Activated CD4-positive, alpha-beta T cell treated with anti-CD3 and anti-CD28 coated beads, Interleukin-2, amount 10 ng/mL, durations not matched to agents 24 days and 14 days (primary cell): ENCODE measurements around the gene PTPRN2. TPM values are rescaled to one million over a fixed set of nuclear protein-coding genes. Genes with fewer than 3 reads are reported as not detected.
"Not testable (repeated sequence)": the region's sequence is repeated elsewhere in the genome, so short reads cannot be mapped to it uniquely, and the experiment has no call there.

Experiments
- DNase-seq: peaks from one replicate; pipeline ENCODE4 v3.0.0; 2022
- H3K27ac Mint-ChIP-seq: one replicate; pipeline ENCODE4 v1.8.0; 2022; ENCODE audit warnings: mild to moderate bottlenecking, mixed read lengths
- H3K27me3 Mint-ChIP-seq: one replicate; pipeline ENCODE4 v1.8.0; 2022; ENCODE audit warnings: mixed read lengths
- H3K36me3 Mint-ChIP-seq: one replicate; pipeline ENCODE4 v1.8.0; 2022; ENCODE audit warnings: low read depth, mild to moderate bottlenecking, mixed read lengths
- H3K4me1 Mint-ChIP-seq: one replicate; pipeline ENCODE4 v1.8.0; 2021; ENCODE audit warnings: mixed read lengths
- H3K4me3 Mint-ChIP-seq: one replicate; pipeline ENCODE4 v1.8.0; 2022; ENCODE audit warnings: mild to moderate bottlenecking, moderate library complexity, mixed read lengths
- H3K9me3 Mint-ChIP-seq: one replicate; pipeline ENCODE4 v1.8.0; 2021; ENCODE audit warnings: mixed read lengths
- intact Hi-C: fragments of 100-400 bp; cut with micrococcal nuclease; formaldehyde crosslinking; loops from one replicate; pipeline ENCODE4 v1.15.1; 2023
- total RNA-seq: library from RNA; stranded (reverse); gene quantifications from 2 replicates; pipeline ENCODE4 v1.2.3, GENCODE V29; 2022

PTPRN2 gene
- total RNA-seq, 1 donor from 2014 or later, result 0.33 TPM

DNA sequence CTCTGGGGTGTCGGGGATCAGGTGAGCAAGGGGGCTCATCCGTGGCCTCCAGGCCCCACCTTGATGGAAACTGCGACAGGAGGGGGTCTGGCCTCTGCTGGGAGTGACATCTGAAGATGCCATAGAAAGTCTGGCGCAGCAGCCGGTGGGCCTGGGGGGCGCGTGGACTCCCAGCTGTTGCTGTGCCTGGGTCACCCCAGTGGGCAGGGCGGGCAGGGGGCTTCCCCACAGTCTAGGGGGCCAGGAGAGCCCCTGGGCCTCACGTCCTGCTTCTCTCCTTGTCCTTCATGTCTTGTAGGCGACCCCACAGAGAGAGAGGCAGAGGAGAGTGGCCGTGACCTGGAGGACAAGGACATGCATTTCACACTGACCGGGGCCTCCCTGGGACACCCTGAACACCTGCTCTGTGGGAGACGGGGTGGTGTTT lies 800.3 kb downstream of the PTPRN2 start:
- H3K9me3 Mint-ChIP-seq, result no peaks in the 10 kb centered on the region
- no peaks in the 10 kb centered on the region for H3K36me3 Mint-ChIP-seq
- H3K27me3 Mint-ChIP-seq, result no peaks in the 10 kb centered on the region
- H3K4me3 Mint-ChIP-seq, result no peak overlapping the region
- H3K27ac Mint-ChIP-seq, result no peak overlapping the region
- DNase-seq, result no peak
- H3K4me1 Mint-ChIP-seq, result no peaks in the 10 kb centered on the region
- intact Hi-C loops, result no loop called here

DNA sequence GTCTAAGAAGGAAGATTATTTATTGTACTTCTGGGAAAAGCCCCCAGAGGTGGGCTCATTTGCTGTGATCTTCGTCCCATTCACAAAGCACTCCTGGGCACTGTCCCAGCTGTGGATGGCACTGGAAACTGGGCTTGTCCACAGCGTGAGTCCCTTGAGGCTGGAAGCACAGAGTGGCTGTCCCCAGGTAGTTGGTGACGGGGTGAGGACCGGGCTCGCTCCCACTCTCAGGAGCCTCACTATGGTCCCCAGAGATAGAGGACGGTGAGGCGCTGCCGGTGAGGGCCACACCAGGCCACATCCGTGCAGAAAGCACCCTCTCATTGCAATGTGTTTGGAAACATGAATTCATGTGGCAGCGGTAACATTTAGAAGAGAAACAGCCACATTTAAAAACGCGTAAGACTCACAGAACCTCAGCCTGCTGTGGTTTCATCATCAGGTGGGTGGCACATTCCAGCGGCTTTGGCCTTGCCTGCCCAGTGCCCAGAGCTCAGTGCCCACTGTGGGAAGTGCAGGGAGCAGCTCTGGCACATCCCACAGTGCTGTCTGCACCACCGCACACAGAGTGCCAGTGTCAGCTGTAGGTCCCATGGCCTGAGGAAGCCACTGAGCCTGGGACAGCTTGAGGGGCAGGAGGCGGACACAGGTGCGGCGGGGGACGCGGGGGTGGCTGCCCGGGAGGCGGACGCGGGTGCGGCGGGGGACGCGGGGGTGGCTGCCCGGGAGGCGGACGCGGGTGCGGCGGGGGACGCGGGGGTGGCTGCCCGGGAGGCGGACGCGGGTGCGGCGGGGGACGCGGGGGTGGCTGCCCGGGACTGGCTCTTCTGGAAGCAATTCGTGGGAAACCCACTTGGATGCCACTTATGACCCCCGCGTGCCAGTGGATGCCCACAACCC lies 801.0 kb downstream of the PTPRN2 start:
- Mint-ChIP-seq H3K4me3 (no peak overlapping the region), H3K27me3 (no peaks in the 10 kb centered on the region), H3K27ac (no peak overlapping the region), H3K9me3 (no peaks in the 10 kb centered on the region), H3K36me3 (no peaks in the 10 kb centered on the region), H3K4me1 (no peaks in the 10 kb centered on the region)
- DNase-seq, result no peak
- intact Hi-C loops, result no loop called here

DNA sequence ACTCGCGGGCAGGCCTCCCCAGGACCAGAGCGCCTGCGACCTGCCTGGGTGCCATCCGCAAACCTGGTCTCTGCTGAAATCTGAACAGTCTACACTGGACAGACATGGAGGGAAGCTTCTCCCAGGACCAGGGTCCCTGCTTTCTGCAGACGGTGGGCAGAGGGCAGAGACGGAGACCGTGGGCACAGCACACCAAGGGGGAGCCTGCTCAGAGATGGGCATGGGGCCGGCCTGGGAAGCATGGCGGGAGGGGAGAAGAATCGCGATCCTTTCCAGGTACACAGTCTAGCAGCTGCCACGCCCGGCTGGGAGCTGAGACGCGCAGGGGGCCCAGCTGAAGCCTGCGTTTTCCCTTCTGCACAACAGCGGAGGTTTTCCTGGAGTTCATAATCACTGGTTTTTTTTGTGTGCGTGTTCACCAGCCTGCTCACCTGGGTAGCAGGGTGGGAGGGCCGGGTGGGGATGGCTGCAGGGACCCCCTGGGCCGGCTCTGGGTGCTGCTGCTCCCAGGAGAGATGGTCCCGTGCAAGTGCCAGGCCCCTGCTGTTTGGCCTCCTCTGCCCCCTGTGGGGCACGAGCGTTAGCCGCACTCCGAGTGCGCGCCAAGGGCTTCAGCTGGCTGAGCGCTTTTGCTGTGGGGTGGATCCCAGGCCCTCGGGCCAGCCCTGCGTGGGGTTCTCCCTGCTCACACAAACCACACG lies 802.0 kb downstream of the PTPRN2 start:
- H3K4me3 Mint-ChIP-seq, result no peak overlapping the region
- H3K27me3 Mint-ChIP-seq, result no peaks in the 10 kb centered on the region
- no peak overlapping the region for H3K27ac Mint-ChIP-seq
- intact Hi-C loops, result no loop called here
- H3K9me3 Mint-ChIP-seq, result no peaks in the 10 kb centered on the region
- no peaks in the 10 kb centered on the region for H3K4me1 Mint-ChIP-seq
- no peaks in the 10 kb centered on the region for H3K36me3 Mint-ChIP-seq
- no peak for DNase-seq

DNA sequence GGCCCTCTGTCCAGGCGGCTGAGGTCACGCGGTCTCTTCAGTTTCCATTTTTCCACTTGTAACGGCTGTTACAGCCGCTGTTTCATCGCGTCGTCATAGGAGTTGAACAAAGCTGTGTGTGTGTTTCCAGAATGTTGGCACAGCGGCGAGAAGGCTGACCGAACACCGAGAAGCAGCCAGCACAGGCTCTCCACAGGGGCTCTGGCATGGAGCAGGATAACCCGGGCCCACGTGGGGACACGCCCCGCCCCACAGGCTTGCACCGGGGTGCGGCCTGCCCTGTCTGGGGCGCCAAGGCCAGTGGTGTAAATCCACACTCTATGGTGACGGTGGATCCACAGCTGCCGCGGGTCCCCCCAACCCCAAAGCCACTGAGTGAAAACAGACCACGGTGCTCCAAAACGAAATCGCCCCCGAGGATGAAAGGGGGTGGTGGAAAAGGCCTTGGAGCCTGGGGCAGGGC lies 802.6 kb downstream of the PTPRN2 start:
- no peak overlapping the region for H3K4me3 Mint-ChIP-seq
- intact Hi-C loops, result no loop called here
- DNase-seq, result no peak
- H3K4me1 Mint-ChIP-seq, result no peaks in the 10 kb centered on the region
- H3K27me3 Mint-ChIP-seq, result no peaks in the 10 kb centered on the region
- H3K36me3 Mint-ChIP-seq, result no peaks in the 10 kb centered on the region
- no peaks in the 10 kb centered on the region for H3K9me3 Mint-ChIP-seq
- no peak overlapping the region for H3K27ac Mint-ChIP-seq

DNA sequence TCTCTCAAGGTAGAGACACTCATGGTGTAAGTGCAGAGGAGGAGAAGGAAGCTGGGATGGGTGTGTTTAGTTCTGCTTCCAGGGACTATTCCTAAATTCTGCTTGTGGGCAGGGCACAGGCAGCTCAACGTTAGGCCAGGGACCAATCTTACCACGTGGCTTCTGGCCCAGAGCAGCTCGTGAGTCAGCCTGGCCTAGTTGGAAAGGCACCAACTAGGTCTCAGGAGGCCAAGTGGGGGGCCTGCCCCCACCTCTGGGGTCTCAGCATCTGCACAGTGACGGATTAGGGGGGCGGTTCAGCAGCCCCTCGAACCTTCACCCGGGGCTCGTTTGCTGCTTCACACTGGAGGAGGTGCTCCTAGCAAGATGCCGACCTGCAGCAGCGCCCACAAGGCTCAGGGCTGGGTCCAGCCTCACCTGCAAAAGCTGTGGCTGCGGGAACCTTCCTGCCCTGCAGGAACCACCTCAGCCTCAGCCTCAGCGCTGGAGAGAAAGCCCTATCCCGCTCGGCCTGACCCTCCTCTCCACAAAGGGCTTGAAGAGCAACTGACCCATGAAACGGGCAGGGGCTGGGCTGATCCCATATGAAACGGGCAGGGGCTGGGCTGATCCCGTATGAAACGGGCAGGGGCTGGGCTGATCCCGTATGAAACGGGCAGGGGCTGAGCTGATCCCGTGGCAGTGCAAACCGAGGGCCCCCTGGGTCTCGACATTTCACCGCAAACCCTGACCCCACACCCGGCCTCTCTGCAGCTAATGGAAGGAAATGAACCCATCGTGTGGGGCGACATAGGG lies 803.4 kb downstream of the PTPRN2 start:
- DNase-seq, result no peak
- Mint-ChIP-seq H3K27me3 (no peaks in the 10 kb centered on the region), H3K4me3 (no peak overlapping the region)

DNA sequence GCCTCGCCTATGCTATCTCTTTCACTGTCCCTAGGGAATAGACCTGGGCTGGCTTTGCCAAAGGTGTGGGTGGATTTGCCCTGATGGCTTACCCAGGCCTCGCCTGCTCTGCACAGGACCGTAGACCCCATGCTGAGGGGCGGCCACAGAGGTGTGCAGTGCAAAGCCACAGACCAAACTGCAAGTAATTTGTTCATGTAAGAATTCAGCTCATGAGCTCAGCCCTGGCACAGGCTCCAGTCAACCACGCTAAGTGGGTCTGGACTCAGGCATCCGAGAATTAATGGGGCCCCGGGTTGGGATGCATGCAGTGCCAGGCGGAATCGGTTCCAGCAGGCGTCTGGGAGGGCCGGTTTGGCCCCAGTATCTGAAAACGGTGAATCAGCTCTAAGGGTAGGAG lies 805.6 kb downstream of the PTPRN2 start:
- Mint-ChIP-seq H3K4me3 (no peak overlapping the region), H3K36me3 (no peaks in the 10 kb centered on the region), H3K27me3 (peaks cover under 1% of the 10 kb centered on the region), H3K27ac (no peak overlapping the region), H3K9me3 (no peaks in the 10 kb centered on the region), H3K4me1 (no peaks in the 10 kb centered on the region)
- DNase-seq, result no peak
- intact Hi-C loops, result no loop called here

More for the DNA sequence above, 803.4 kb downstream of the PTPRN2 start:
- no peaks in the 10 kb centered on the region for H3K9me3 Mint-ChIP-seq
- no peak overlapping the region for H3K27ac Mint-ChIP-seq
- H3K36me3 Mint-ChIP-seq, result no peaks in the 10 kb centered on the region
- intact Hi-C loops, result no loop called here
- H3K4me1 Mint-ChIP-seq, result no peaks in the 10 kb centered on the region

DNA sequence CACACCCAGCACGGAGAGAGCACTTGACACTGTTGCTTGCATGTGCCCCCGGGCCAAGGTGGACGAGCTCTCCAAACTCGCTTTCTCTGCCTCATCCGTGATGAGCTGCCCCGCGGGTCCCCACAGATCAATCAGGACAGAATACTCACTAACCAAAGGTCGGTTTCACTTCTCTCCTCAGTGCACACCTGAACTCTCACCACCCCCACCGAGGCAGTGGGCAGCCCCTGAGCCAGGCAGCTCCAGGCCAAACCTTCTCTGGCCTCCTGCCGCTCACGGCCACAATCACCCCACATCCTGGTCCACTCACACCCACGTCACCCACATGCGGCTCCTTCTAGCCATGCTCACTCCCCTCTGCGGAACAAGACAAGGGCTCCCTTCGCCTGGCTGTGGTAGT lies 806.9 kb downstream of the PTPRN2 start:
- intact Hi-C loops, result no loop called here
- Mint-ChIP-seq H3K27ac (no peak overlapping the region), H3K9me3 (no peaks in the 10 kb centered on the region), H3K27me3 (peaks cover 3% of the 10 kb centered on the region), H3K4me1 (no peaks in the 10 kb centered on the region), H3K36me3 (no peaks in the 10 kb centered on the region), H3K4me3 (no peak overlapping the region)
- no peak for DNase-seq

DNA sequence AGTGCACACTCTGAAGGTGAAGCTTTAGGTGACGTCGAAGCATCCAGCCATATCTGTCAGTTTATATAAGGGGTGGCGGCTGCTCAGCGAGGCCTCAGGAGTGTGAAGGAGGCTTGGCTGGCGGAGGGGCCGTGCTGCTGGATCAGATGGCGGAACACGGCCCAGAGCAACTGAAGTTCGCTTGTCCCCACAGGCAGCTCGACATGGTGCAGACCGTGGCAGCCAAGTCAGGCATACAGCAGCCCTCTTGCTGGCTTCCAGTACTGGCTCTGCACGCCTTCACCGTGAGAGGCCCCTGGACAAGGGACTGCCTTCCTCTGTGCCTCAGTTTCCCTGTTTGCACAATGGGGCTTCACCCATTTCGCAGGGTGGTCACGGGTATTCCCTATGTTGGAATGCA lies 807.3 kb downstream of the PTPRN2 start:
- no peak overlapping the region for H3K4me3 Mint-ChIP-seq
- no peaks in the 10 kb centered on the region for H3K36me3 Mint-ChIP-seq
- H3K27me3 Mint-ChIP-seq, result peaks cover 3% of the 10 kb centered on the region
- H3K4me1 Mint-ChIP-seq, result no peaks in the 10 kb centered on the region
- intact Hi-C loops, result no loop called here
- no peak overlapping the region for H3K27ac Mint-ChIP-seq
- no peaks in the 10 kb centered on the region for H3K9me3 Mint-ChIP-seq
- no peak for DNase-seq

DNA sequence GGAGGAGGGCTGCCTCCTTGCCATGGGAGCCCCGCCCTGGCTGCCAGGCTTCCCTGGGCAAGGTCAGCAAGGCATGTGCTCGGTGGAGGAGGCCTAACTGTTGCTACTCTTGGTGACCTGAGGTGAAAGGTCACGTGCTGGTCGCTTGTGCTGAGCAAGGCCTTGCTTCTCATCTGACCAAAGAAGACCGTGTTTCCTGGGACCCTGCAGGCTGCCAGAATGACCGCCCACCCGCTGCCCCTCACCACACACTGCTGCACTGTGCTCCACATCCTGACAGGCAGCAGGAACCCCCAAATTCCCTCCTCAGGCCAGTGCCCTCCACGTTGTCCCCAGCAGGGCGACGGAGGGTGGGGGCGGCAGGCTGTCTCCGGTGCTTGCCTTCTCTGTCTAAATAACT lies 808.4 kb downstream of the PTPRN2 start:
- H3K4me1 Mint-ChIP-seq, result no peaks in the 10 kb centered on the region
- H3K27me3 Mint-ChIP-seq, result peaks cover 3% of the 10 kb centered on the region
- DNase-seq, result no peak
- no peak overlapping the region for H3K4me3 Mint-ChIP-seq
- H3K27ac Mint-ChIP-seq, result no peak overlapping the region
- intact Hi-C loops, result no loop called here
- H3K36me3 Mint-ChIP-seq, result no peaks in the 10 kb centered on the region
- H3K9me3 Mint-ChIP-seq, result no peaks in the 10 kb centered on the region

DNA sequence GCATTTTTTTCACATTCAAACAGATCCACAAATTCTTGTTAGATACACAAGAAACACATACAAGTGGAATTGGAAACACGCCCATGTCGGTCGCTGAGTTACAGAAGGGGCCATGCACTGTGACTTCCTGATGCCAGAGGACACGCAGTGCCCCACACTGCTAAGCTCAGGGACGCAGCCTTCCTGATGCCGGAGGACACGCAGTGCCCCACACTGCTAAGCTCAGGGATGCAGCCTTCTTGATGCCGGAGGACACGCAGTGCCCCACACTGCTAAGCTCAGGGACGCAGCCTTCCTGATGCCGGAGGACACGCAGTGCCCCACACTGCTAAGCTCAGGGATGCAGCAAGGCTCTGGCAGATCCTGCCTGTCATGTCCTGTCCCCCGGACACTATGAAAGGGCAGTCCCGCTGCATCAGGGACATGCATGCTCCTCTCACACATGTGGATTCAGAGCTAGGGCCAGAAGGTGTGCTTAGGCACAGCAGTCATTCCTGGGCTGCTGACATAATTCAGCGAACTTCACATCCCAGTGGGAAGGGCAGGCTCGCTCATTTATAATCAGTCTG lies 810.3 kb downstream of the PTPRN2 start:
- H3K27me3 Mint-ChIP-seq, H3K27ac Mint-ChIP-seq, H3K4me3 Mint-ChIP-seq, H3K36me3 Mint-ChIP-seq, H3K9me3 Mint-ChIP-seq, H3K4me1 Mint-ChIP-seq, intact Hi-C loops, DNase-seq: not testable (repeated sequence)

DNA sequence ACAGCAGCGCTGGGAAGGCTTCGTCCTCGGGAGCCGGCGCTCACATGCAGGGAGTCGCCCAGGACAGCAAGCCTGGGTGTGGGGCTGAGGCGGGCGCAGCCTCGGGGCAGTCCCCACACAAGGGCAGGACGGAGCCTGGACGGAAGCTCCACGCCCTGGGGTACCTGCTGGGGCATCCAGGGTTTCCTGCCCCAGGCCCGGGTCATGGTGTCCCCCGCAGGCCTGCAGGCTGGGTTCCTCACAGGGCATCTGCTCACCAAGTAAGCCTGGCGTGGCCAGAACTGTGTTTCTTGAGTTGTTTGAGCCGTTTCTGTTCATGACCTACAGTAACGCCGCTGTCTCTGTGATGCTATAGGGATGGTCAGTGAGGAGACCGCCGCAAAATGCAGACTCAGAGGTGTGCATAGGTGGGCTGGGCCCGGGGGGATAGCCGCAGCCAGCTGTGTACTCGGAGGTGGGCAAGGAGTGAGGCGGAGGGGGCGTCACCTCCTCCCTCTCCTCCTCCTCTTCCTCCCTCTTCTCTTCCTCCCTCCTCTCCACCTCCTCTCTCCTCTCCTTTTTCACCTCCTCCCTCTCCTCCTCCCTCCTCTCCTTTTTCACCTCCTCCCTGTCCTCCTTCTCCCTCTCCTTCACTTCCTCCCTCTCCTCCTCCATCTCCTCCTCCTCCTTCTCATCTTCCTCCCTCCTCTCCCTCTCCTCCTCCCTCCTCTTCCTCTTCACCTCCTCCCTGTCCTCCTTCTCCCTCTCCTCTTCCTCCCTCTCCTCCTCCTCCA lies 811.9 kb downstream of the PTPRN2 start:
- peaks cover 3% of the 10 kb centered on the region for H3K27me3 Mint-ChIP-seq
- no peaks in the 10 kb centered on the region for H3K36me3 Mint-ChIP-seq
- H3K9me3 Mint-ChIP-seq, result peaks cover 8% of the 10 kb centered on the region
- no peak for DNase-seq
- H3K4me3 Mint-ChIP-seq, result no peak overlapping the region
- intact Hi-C loops, result no loop called here
- H3K4me1 Mint-ChIP-seq, result no peaks in the 10 kb centered on the region
- H3K27ac Mint-ChIP-seq, result no peak overlapping the region

DNA sequence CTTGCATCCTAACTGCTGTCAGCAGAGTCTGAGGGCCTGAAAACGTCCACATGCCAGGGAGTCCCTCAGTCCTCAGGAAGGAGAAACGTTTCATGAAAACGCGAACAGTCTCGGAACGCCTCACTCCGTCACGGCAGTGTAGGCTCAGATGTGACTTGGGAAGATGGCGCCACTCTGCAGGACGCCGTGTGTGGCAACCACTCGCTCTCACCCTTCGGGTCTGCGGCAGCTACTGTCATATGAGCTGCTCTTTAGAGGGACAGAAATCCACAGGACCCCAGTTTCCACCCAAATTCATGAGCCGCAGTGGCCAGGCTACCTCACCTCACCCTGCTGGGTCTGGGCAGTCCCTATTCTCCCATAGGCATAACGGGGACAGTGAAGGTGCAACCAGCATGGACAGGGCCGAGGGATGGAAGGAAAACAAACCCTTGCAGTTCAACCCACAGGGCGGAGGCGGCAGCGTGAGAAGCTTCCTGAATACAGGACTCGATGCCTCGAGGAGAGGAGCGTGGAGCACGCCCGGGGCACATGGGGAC lies 812.5 kb downstream of the PTPRN2 start:
- Mint-ChIP-seq H3K4me1 (no peaks in the 10 kb centered on the region), H3K27ac (no peak overlapping the region), H3K4me3 (no peak overlapping the region), H3K9me3 (peaks cover 8% of the 10 kb centered on the region), H3K27me3 (peaks cover 3% of the 10 kb centered on the region), H3K36me3 (no peaks in the 10 kb centered on the region)
- no peak for DNase-seq
- intact Hi-C loops, result no loop called here

DNA sequence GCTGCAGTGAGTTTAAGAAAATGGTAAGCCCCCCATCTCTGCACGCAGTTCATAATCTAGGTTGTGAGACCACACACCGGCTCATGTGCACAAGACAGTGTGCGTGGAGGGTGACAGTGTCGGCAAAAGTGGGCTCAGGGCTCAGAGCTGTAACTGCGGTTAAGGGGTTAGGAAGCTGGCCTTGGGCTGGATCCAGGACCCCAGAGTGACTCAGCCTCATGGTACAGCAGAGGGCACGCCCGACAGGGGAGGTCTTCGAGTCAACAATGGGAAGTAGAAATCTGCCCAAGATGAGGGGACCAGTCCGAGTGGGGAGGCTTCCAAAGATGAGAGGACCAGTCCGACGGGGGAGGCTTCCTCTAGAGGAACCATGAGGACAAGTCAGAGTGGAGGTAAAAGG lies 813.1 kb downstream of the PTPRN2 start:
- Mint-ChIP-seq H3K4me1 (no peaks in the 10 kb centered on the region), H3K4me3 (no peak overlapping the region), H3K9me3 (peaks cover 8% of the 10 kb centered on the region), H3K27ac (no peak overlapping the region), H3K36me3 (no peaks in the 10 kb centered on the region), H3K27me3 (peaks cover 3% of the 10 kb centered on the region)
- no peak for DNase-seq
- intact Hi-C loops, result no loop called here
